Ovary (tissue), 9 donors: Measurements from ENCODE around the gene TSPAN31. TPM values are rescaled to one million over a fixed set of nuclear protein-coding genes. Genes with fewer than 3 reads are reported as not detected.
A peak's percentile ranks its signal among the peaks of the same experiment; 100 is the strongest.

Experiments used
- DNase-seq, 5 donors: peaks; one replicate each; pipeline ENCODE4 v3.0.0-alpha.2; 2019 to 2020
- H3K27ac ChIP-seq, 2 donors: fragments of 200-600 bp; one replicate each; pipeline versions ENCODE4 v1.5.1 to v1.8.0; 2019 to 2022
- H3K27me3 ChIP-seq: fragments of 200-600 bp; one replicate; pipeline ENCODE4 v1.8.0; 2022
- H3K36me3 ChIP-seq: fragments of 200-600 bp; sonication (generic); one replicate; pipeline ENCODE4 v1.5.1; 2019
- H3K4me1 ChIP-seq: one replicate; pipeline ENCODE4 v1.8.1; 2013; ENCODE audit warnings: mild to moderate bottlenecking, moderate library complexity; ENCODE audit not compliant: insufficient read depth
- H3K4me3 ChIP-seq: fragments of 200-600 bp; sonication (generic); one replicate; pipeline ENCODE4 v1.5.1; 2017
- H3K9me3 ChIP-seq, 2 donors: fragments of 200-600 bp in 1 of 2; sonication (generic) in 1 of 2; one replicate each; pipeline versions ENCODE4 v1.5.1 to v1.8.1; 2013 to 2019; ENCODE audit warnings: mild to moderate bottlenecking in 1 of 2, moderate library complexity in 1 of 2
- EP300 ChIP-seq: sonication (generic); formaldehyde crosslinking; IDR thresholded peaks from one replicate; pipeline ENCODE4 v1.6.1; 2017; ENCODE audit warnings: antibody characterized with exemption
- POLR2A ChIP-seq: fragments of 450-650 bp; IDR thresholded peaks from one replicate; pipeline ENCODE4 v1.6.1; 2017; ENCODE audit warnings: antibody characterized with exemption, mild to moderate bottlenecking, moderate library complexity
- WGBS, 3 donors: extraction: QIAGEN DNeasy Blood & Tissue Kit in 1 of 3; methylation state at CpG; one replicate each; pipeline versions ENCODE4 v1.1.5 to v1.1.7; 2013 to 2017; 5-methylcytosine and 5-hydroxymethylcytosine counted together
- intact Hi-C, 4 donors: fragments of 100-400 bp; cut with DNase I; formaldehyde crosslinking; loops; one replicate each; pipeline versions ENCODE4 v1.11.0 to v1.15.1; 2022 to 2023
- polyA plus RNA-seq, 2 donors: library from polyadenylated mRNA; stranded (reverse); fragments of 200-250 nt in 1 of 2; fragments of 350-450 nt in 1 of 2; fragmentation: Illumina TruSeq in 1 of 2; extraction: RNeasy Lipid Tissue Mini Kit (QIAGEN cat#74804) in 1 of 2; gene quantifications; one replicate each; pipeline ENCODE4 v1.2.3, GENCODE V29; 2013 to 2014
- total RNA-seq, 7 donors: library from RNA; depleted of rRNA in 2 of 7; stranded (reverse); fragments of >200 nt in 2 of 7; fragmentation: NEBNext Ultra II Directional in 3 of 7; extraction: Animal tissue kit (Norgen Biotek cat#: 25700) in 3 of 7; gene quantifications; one replicate each; pipeline versions ENCODE4 v1.1.0 to v1.2.4, GENCODE V29; 2016 to 2023
- TF ChIP-seq, protein P1 (sequence below), 3 donors: fragments of 450-650 bp in 2 of 3; fragments of 200-600 bp in 1 of 3; IDR thresholded peaks; one replicate each; pipeline versions ENCODE4 v1.5.1 to v1.8.0; 2016 to 2022; ENCODE audit warnings: antibody characterized with exemption in 3 of 3, mild to moderate bottlenecking in 1 of 3
- donor health status: DM: no; HTN: no; CAD: no; lungs with moderate emphysema.
- donor health status: DM: no; HTN: no; CAD: no.
- donor health status: Bipolar disorder and iron deficiency.
- donor health status: DM: yes; HTN: yes; CAD: no.
- donor health status: DM: no; HTN: no; CAD: no.
- donor health status: DM: yes; HTN: yes; CAD: no.

Gene TSPAN31
- total and polyA plus RNA-seq, 9 donors = 27.7 to 64.0 (median 43.9) TPM

DNA sequence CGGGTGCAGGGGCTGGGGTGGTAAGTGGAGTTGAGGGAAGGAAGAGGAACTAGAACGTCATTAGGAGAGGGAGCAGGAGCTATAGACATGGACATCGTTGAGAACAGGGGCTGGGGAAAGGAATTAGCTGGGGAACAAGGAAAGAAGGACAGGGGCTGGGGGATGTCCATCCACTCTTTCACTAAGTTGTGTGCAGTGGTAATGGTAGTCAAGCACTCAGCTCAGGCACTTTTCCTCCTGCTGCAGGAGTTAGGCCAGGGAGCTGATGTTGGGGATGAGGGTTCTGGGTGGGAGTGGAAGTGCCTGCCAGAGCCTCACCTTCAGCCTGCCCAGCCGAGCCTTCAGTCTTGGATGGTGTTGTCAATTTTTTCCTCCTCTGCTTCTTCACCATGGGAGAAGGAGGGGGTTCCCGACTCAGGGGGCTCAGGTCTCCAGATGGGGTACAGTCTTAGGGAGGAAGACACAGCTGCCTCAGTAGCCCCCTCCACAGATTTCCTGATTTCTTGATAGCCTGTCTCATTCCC is 15.5 kb upstream of the TSPAN31 start:
- peaks cover 7% of the 10 kb centered on the region for H3K4me1 ChIP-seq
- no peaks in the 10 kb centered on the region for H3K27me3 ChIP-seq
- no peaks in the 10 kb centered on the region for H3K36me3 ChIP-seq
- intact Hi-C loops = no loop called here
- H3K27ac ChIP-seq = no peak overlapping the region
- 44 to 57% (median 47%) methylated on average over 5 of the region's 5 CpGs for WGBS, 3 donors
- peak in 2 of 5 donors; percentile 10 for DNase-seq
- no peaks in the 10 kb centered on the region for H3K9me3 ChIP-seq
- TF ChIP-seq, protein P1, sequence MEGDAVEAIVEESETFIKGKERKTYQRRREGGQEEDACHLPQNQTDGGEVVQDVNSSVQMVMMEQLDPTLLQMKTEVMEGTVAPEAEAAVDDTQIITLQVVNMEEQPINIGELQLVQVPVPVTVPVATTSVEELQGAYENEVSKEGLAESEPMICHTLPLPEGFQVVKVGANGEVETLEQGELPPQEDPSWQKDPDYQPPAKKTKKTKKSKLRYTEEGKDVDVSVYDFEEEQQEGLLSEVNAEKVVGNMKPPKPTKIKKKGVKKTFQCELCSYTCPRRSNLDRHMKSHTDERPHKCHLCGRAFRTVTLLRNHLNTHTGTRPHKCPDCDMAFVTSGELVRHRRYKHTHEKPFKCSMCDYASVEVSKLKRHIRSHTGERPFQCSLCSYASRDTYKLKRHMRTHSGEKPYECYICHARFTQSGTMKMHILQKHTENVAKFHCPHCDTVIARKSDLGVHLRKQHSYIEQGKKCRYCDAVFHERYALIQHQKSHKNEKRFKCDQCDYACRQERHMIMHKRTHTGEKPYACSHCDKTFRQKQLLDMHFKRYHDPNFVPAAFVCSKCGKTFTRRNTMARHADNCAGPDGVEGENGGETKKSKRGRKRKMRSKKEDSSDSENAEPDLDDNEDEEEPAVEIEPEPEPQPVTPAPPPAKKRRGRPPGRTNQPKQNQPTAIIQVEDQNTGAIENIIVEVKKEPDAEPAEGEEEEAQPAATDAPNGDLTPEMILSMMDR (IDR thresholded peaks at IDR 0.05) = no peak
- no peak for TF ChIP-seq EP300
- TF ChIP-seq POLR2A = no peak
- no peak overlapping the region for H3K4me3 ChIP-seq

DNA sequence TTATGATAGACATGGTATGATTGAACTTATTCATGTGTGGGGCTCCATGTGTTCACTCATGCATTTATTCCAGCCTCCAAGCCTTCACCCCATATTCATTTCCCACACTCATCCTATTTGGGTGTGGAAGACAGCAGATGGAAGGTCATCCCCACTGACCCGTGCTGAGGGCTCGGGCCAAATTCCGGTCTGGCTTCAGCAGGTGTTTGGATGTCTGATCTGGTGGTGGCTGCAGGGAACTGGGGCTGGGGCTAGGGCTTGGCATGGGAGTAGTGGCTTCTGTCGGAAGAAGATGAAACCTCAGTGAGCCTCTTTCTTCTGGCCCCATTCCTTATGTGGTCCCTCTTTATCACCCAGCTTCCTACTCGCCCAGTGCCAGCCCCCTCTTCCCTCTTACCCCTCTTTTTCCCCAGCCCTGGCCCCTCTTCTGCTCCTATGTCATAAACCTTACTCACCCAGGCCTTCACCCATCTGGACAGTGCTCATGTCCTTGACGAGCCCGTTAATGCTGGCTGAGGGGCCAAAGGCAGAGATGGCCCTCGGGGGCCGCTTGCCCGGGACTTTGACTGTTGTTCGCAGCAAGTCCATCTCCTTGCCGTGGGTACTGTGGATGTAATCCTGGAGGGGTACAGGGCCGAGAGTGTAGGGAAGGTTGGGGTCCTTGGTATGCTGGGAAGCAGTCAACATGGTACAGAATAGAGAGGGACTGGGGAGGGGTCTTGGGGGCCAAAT is 14.3 kb upstream of the TSPAN31 start:
- TF ChIP-seq, protein P1 (IDR thresholded peaks at IDR 0.05) = no peak
- no peak for TF ChIP-seq EP300
- no peak for TF ChIP-seq POLR2A
- H3K36me3 ChIP-seq = no peaks in the 10 kb centered on the region
- no peak overlapping the region for H3K27ac ChIP-seq
- no peaks in the 10 kb centered on the region for H3K9me3 ChIP-seq
- intact Hi-C loops = loop anchor here in 1 of 4 donors (5.0 kb wide), 1 partner anchor 707 kb away; no protein-coding TSS in a partner anchor
- DNase-seq = peak in 1 of 5 donors; percentile 10
- 75 to 81% (median 81%) methylated on average over 13 of the region's 13 CpGs for WGBS, 3 donors
- H3K4me3 ChIP-seq = no peak overlapping the region
- H3K4me1 ChIP-seq = peaks cover 7% of the 10 kb centered on the region
- no peaks in the 10 kb centered on the region for H3K27me3 ChIP-seq

DNA sequence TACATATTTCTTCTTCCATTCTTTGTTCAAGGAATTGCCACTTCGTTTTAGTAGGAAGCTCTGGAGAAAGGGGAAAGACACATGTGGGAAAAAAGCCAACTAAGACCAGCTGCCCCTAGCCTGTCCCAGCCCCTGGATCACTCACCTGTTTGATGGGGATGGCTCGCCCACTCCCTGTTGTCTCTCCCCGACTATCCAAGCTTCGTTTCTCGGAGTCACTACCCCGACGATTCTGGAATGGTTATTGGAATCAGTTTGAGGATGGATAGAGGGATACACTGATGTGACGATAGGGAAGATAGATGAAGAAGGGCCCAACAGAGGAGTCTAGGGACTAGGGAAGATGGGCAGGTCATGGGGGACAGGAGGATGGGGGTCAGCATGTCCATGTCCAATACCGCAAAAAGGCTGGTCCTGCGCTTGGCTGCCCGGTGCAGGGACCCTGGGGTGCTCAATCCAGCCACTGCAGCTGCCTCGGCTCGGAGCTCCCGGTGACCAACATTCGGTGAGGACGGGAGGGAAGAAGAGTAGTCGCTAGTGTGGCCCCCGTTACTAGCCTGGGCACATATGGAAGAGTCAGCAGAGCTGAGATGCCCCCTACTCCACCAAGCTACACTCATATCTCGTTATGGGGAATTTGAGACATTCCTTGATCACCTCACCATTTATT is 13.3 kb upstream of the TSPAN31 start:
- 79 to 81% (median 81%) methylated on average over 19 of the region's 19 CpGs for WGBS, 3 donors
- H3K27ac ChIP-seq = no peak overlapping the region
- no peaks in the 10 kb centered on the region for H3K9me3 ChIP-seq
- no peaks in the 10 kb centered on the region for H3K27me3 ChIP-seq
- TF ChIP-seq, protein P1 (IDR thresholded peaks at IDR 0.05) = no peak
- TF ChIP-seq POLR2A = no peak
- peaks cover 5% of the 10 kb centered on the region for H3K4me1 ChIP-seq
- H3K36me3 ChIP-seq = no peaks in the 10 kb centered on the region
- H3K4me3 ChIP-seq = no peak overlapping the region
- peak in 1 of 5 donors; percentile 2 for DNase-seq
- intact Hi-C loops = loop anchor here in 1 of 4 donors (5.0 kb wide), 1 partner anchor 706 kb away; no protein-coding TSS in a partner anchor

DNA sequence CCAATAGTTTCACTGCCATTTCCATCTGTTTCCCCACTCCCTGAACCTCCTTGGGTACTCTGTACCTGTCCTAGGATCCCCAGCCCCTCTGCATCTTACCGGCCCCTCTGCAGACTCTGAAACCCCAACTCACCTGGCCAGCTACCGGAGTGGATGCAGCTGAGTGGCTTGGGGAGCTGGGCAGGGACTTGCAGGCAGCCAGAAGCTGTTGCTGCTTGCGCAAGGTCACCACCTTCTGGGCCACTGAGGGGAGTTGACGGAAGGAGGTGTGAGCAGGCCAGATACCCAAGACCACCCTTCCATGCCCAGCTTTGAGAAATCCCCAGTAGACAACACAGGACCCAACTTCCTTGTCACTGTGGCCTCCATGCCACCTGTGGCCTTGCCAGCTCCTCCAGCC is 12.6 kb upstream of the TSPAN31 start:
- no peak overlapping the region for H3K27ac ChIP-seq
- 79 to 89% (median 87%) methylated on average over 4 of the region's 4 CpGs for WGBS, 3 donors
- peaks cover 3% of the 10 kb centered on the region for H3K4me1 ChIP-seq
- DNase-seq = no peak
- H3K4me3 ChIP-seq = no peak overlapping the region
- TF ChIP-seq, protein P1 (IDR thresholded peaks at IDR 0.05) = no peak
- TF ChIP-seq EP300 (no peak), POLR2A (no peak)
- H3K27me3 ChIP-seq = peaks cover 3% of the 10 kb centered on the region
- no peaks in the 10 kb centered on the region for H3K9me3 ChIP-seq
- intact Hi-C loops = loop anchor here in 1 of 4 donors (5.0 kb wide), 1 partner anchor 705 kb away; no protein-coding TSS in a partner anchor
- no peaks in the 10 kb centered on the region for H3K36me3 ChIP-seq
